GM21390 (cell line): Measurements from ENCODE around the gene DHRS7B.

ENCODE experiments used
- ATAC-seq: cut with Tn5 transposase; IDR thresholded peaks from one replicate; pipeline ENCODE4 v1.9.1; 2021; ENCODE audit not compliant: unreplicated experiment

DHRS7B gene

DNA sequence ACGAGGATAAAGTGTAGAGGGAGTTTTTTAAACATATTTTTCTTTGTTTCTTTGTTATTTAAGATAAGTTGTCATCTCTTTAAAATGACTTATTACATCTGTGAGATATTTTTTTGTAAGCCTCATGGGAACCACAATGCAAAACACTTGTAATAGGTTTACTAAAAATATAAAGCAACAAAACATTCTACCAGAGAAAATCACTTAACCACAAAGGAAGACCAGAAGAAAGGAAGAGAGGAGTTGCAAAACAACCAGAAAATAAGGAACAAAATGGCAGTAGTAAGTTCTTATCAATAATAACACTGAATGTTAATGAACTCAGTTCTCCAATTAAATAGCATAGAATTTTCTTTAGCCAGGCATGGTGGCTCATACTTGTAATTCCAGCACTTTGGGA, 22.9 kb downstream of the DHRS7B start:
- no peak for ATAC-seq

DNA sequence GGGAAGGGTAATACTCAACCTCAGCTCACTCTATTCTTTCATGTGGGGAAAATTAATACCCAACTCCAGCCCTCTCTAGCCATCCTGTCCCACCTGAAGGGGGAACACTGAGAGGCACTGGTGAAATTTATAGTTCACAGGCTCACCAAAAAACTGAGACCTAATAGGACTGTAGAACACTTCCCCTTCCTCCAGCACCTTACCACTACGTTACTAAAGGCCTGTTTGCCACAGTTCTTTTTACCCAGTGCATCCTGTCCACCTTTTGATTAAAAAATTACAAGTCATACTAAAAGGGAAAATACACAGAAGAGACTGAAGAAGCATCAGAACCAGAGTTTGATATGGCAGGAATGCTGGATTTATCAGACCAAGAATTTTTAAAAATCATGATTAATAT, 26.0 kb downstream of the DHRS7B start:
- no peak for ATAC-seq

DNA sequence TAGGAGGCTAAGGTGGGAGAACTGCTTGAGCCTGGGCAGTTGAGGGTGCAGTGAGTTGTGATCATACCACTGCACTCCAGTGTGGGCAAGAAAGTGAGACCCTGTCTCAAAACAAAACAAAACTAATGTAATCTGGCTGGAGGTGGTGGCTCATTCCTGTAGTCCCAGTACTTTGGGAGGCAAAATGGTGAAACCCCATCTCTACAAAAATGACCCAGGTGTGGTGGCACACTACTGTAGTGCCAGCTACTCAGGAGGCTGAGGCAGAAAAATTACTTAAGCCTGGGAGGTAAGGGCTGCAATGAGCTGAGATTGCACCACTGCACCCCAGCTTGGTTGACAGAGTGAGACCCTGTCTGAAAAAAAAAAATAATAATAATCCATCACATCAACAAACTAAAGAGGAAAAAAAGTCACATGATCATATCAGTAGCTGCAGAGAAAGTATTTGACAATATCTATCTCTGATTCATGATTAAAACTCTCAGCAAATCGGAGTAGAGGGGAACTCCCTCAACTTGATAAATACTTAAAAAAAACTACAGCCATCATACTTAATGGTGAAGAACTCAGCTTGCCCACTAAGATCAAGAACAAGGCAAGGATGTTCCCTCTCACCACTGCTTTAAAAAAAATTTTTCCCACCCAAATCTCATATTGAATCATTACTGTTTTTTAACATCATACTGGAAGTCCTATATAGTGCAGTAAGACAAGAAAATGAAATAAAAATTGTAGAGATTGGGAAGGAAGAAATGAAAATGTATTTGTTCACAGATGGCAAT, 31.0 kb downstream of the DHRS7B start:
- ATAC-seq: no peak

DNA sequence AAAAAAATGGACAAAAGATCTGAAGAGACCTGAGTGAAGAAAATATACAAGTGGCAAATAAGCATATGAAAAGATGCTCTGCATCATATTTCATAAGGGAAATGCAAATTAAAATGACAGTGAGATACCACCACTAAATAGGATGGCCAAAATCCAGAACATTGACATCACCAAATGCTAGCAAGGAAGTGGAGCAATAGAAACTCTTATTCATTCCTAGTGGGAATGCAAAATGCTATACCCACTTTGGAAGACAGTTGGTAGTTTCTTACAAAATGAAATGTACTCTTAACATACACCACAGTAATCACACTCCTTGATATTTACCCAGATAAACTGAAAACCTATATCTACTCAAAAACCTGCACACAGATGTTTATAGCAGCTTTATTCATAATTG, 33.6 kb downstream of the DHRS7B start:
- ATAC-seq: no peak

DNA sequence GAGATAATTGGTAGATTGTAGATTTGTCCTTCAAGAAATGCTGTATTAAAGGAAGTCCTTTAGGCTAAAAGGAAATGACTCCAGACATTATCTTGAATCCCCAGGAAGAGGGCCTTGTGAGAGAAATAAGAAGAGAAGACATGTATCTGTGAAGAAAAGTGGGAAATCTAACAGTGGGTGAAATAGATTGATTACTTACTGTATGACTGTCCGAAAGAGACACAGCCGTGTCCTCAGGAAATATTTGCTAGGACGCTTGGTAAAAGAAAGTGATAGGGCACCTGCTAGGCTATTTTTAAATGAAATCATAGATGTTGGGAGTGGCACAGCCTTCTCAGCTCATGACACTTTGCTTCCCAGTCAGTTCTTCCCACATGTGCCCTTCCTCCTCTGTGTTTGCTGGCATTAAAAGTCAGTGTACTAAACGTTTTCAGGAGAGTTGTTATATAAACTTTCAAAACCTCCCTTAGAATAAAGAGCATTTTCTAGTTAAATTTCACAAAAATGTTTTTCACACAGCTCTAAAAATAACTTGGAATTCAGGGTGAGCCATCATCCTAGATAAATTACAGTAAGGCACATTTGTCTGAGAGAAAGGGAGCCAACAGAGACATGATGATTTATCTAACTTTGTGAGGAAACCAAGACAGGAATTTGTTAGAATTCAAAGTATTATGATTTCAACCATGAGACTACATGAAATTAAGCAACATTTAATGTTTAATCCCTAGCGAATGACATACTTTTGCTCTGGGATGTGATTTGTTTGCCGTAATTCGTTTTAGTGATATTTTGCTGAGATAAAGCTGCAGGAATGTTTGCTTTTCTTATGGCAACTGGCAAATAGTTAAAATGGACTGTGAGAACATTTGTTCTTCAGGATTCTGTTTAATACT, 35.0 kb downstream of the DHRS7B start:
- ATAC-seq: no peak

DNA sequence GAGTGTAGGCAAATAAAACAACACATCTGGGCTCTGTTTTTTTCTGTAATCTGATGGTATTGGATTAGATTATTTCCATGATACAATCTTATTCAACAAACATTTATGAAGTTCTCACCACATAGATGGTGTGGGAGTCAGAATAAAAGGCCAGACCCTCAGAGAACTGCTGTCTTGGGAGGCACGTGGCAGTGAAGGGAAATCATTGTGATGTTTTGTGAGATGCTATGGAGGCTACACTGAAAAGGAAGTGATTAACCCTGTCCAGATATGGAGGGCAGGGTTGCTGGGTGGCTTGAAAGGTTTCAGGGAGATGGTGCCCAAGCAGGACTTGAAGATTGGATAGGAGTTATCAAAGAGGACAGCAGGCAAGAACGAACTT, 35.6 kb downstream of the DHRS7B start:
- no peak for ATAC-seq

DNA sequence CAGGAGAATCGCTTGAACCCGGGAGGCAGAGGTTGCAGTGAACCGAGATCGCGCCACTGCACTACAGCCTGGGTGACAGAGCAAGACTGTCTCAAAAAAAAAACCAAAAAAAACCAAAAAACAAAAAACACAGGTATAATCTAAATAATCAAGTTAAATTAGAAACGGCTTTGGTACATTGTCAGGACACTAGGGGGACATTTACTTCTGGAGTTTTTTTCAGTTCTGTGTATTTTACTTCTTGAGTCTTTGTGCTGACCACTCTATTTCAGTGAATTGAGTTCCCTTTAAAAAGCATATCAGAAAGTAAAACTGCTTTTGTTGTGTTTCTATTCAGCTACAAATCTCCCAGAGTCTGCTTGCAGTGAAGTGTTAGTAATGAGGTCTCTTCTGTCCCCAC, 36.3 kb downstream of the DHRS7B start:
- ATAC-seq: no peak

DNA sequence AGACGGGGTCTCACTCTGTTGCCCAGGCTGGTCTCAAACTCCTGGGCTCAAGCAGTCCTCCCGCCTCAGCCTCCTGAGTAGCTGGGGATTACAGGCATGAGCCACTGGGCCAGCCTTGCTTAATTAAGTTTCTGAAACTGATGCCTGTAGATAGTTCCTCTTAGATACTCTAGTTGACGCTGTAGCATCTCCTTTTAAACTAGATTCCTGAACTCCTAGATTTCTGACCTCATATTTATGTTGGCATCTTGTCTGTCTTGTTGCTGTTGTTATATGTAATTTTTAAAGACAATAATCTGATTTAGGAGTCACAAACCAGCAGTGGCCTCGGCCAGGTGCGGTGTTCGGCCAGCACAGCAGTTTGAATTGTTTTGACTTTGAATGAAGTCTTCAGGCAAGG, 37.5 kb downstream of the DHRS7B start:
- ATAC-seq: no peak

DNA sequence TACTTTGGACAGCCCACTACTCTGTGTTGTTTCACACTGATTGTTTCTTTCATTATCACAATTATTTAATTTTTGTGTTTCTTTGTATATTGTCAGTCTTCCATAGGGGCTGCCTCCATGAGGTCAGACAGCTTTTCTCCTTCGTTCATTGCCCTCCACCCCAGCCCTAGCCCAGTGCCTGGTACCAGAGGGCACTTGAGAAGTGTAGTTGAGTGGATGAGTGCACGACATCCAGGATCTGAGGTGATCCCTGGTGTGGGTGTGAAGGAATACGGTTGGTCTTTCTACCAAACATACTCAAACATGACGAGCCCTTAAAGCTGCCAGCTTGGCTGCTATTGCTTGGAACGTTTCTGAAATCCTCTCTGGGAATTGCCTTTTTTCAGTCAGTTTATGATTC, 37.9 kb downstream of the DHRS7B start:
- no peak for ATAC-seq

DNA sequence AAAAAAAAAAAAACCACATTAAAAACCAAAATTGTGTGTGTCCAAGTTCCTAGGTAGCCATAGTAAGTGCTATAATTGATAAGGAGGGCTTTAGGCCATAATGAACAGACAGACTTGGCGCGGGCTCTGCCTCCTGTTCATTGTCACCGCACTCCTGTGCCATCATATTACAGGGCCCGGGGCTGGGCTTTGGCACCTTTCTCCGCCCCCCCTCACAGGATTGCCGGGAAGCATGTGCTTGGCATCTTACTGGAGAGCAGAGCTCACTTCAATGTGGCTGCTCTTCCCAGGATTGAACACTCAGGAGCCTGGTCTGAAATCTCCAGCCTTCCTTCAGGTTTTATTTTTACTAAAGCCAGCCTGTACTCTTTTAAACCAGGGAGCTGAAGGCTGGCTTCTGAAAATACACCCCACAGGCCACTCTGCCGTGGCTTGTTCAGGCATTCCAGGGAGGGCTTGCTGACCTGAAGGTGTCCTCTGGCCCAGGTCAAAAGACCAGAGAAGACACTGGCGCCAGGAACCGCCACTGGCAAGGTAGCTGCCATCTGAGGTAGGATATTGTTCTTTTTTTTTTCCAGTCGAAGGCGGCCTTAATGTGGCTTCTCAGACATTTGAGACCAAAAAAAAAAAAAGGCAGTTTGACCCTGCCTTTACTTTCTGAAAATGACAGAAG, 39.3 kb downstream of the DHRS7B start:
- no peak for ATAC-seq

DNA sequence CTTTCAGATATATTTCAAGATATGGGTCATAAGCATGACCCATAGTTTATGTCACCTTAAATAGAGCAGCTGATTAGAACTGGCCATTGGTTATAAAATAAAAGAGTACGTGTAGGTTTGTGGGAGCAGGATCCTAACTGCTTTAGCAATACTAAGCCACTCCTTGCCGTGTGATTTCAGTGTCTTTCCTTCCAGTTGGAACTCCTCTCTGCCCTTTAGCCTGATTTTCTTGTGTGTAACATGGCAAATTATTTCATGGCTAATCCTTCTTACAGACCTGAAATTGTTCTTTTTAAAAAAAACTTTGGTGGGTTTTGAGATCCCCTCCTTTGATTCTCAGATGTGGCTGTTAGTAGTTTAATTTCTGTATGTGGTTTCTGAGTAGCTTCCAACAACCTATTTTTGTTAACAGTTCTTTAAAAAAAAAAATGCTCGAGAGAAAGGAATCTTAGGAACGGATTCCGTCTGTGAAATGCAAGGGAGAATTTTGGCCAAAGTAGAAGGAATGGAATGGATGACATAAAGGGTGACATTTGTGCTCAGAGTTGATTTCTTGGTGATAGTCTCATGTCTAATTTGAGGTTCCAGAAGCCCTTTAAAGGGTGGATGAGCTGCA, 39.9 kb downstream of the DHRS7B start:
- ATAC-seq: no peak

DNA sequence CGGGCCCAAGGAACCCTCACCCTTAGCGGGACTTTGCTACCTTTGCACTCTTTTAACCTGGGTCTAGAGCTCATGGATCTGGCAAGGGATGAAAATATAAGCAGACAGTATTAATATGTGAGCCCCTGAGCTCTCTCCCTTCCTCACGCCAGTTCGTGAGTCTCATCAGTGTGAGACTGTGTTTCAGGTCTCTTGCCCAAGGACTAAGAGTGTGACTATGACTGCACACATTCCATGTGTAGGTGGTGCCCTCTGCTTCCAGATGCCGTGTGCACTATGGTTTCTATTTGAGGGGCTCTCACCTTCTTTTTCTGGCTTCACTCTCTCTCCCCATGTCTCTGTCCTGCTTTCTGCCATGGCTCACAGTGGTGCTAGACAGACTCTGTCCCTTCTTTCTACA, 40.5 kb downstream of the DHRS7B start:
- ATAC-seq: no peak

DNA sequence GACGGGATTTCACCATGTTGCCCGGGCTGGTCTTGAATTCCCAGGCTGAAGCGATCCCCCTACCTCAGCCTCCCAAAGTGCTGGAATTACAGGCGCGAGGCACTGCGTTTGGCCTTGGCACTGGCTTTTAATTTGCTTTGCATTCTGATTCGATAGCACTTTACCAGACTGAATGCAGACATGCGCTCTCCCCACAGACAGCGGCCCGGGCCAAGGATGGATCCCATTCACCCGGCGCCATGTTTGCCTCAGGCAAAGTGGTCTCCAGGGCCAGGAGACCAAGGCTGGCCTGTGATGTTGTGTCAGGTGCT, 41.7 kb downstream of the DHRS7B start:
- ATAC-seq: no peak

DNA sequence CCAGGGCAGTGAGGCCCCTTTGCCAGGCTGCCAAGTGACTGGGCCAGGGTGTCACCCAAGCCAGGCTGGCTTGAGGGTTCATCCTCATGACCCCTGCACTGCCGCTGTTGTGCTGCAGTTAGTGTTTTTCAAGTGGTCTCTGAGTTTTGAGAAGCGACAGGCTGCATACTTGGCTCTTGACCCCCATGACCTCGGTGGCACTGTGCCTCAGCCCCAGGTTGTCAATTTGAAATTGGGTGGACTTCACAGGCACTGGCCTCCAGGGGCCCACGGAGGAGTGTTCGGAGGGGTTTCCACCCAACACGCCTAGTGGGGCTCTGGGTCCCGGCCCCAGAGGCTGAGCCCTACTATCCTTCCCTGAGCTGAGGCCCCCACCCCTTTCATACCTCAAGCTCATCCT, 42.7 kb downstream of the DHRS7B start:
- no peak for ATAC-seq

DNA sequence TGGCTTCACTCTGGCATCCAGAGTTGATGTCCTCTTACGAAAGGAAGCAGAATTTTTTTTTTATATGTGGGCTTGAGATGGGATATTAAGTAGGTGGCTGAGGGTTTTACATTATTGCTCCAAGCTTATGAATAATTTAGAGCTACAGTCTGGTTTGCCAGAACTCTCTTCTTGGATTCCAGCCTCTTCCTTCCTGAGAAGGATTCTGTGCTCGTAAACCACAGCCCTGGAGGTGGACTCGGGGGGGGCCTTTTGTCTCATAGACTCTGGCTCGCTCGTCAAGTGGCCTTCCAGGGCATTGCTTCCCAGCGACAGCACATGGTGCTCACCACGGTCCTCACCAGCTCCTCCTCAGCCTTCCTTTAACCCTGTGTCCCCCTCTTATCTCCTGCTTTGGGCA, 44.0 kb downstream of the DHRS7B start:
- no peak for ATAC-seq

DNA sequence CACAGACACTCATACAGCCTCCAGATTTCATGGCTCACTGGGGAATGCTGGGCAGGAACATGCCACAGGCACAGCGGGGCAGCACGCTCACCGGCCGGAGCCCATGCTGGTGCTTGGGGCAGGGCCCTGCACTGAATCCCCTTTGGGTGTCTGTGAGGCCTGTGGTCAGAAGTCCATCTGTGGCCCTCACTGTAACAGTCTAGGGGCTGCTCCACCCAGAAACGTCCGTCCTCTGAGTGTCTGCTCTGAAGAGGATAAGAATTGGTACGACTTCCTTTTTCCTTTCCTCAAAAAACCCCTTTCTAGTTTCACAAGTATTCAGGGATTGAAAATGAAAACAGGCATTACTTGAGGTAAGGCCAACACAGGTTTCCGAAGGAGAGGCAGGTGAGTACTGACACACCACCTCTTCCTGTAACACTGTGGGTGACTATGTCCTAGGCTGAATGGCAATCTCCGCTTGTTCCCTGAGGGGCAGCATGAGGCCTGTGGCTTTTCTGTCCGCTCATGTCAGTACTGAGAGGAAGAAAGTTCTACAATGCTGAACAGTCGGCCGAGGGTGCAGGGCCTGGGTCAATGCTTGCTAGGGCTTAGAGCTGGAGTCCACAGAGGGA, 44.7 kb downstream of the DHRS7B start:
- peak; percentile 80 for ATAC-seq

DNA sequence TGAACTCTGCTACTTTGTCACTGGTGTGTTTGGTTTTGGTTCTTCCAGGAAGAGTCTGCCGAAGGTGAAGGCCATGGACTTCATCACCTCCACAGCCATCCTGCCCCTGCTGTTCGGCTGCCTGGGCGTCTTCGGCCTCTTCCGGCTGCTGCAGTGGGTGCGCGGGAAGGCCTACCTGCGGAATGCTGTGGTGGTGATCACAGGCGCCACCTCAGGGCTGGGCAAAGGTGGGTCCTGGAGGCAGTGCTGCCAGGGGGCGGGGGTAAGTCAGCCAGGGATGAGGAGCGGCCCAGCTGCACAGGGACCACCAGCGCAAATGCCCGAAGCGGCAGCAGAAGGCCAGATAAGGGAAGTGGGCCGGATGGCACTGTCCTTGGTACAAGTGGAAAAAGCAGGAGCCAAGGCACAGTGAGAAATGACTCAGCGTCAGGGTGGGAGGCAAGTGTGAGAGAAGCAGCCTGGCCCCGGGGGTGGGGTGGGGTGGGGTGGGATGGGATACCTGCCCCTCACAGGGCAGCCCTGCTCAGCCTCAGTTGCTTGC, 45.3 kb downstream of the DHRS7B start:
- no peak for ATAC-seq

DNA sequence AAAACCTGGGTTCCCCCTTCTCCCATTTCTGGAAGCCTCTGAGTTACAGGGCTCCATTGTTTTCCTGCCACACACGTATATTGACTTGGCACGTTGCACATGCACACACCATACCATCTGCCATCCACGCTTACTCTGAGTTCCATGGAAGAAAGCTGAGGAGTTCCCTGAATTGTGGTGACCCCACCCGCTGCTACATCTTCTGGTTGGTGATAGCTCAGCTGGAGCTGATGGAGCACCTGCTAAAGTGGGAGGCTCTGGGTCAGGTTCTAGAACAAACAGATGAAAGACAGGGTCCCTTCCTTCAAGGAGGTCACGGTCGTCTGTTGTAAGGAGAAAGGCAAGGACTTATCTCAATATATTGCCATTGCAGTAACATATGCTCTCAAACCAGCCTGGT, 46.1 kb downstream of the DHRS7B start:
- no peak for ATAC-seq

DNA sequence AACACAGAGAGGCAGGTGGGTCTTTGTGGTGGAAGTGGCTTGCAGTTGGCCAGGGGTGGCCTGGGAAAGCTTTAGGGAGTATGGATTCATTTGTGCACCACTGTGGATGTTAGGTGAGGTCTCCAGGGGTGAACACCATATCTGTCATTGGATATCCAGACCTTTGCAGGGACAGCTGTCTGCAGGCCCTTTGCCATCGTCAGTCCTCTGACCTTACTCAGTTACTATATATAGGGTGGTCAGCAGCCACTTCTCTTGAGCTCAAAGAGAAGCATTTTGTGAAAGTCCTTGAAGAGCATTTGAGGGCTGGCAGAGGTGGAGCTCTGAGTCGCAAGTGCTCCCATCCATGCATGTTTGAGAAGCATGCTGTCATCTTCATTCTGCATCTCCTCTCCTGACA, 46.8 kb downstream of the DHRS7B start:
- ATAC-seq: no peak

DNA sequence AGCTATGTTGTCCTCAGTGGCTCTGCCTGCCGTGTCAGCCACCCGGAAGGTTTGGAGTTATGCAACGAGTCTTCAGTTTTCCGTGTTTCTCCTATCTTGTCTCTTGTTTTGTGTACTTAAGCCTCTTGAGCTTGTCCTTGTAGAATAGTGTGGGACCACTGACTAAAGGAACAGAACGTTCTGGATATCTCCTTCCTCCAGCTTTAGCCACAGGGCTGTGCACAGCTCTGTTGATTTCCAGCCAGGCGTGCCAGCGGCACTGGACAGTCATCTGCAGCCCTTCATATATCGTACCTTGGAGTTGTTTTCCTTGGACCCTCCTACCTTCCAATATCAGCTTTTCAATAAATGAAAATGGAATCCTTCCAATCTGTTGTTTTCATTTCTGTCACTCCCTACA, 47.4 kb downstream of the DHRS7B start:
- no peak for ATAC-seq

DNA sequence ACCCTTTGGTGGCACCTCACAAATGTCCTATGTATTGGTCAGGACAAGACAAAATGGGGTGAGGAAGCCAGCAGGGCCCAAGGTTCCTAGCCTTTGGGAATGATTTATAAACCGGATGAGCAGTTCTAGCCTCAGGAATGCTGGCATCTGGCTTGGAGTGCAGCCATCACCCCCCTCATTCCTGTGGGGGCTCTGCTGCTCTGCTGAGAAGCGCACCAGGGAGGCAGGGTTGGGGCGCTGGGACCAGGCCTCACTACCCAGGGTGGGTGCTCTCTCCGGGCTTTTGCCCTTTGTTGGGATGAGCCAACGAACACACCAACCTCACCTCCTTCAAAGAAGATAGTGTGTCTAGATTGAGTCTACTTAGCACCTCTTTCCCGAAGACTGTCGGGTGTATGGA, 47.9 kb downstream of the DHRS7B start:
- ATAC-seq: no peak
